ENCODE data around the gene SAMMSON. TPM values are rescaled to one million over a fixed set of nuclear protein-coding genes. Genes with fewer than 3 reads are reported as not detected.

Gene SAMMSON
- total RNA-seq, 2 donors from 2014 or later, result 0.42 TPM; not detected in 1

DNA sequence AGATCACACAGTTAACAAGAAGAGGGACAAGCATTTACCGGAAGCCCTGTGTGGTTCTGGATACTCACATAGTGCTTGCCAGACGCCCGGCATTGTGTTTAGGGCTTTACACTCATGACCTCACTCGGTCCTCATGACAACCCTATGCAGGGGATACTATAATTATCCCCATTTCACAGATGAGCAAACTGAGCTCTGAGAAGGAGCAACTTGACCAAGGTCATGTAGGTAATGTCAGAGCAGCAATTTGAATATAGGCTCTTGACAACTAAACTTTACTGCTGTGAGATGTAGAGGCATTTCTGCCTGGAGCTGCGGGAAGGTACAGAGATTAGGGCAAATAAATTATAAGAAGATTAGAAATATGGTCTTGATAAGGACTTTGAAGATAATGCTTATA lies 70.0 kb downstream of the SAMMSON start:
- Mint-ChIP-seq H3K27me3 (ENCODE audit: insufficient read depth) (no peaks in the 10 kb centered on the region), H3K9me3 (no peaks in the 10 kb centered on the region)

DNA sequence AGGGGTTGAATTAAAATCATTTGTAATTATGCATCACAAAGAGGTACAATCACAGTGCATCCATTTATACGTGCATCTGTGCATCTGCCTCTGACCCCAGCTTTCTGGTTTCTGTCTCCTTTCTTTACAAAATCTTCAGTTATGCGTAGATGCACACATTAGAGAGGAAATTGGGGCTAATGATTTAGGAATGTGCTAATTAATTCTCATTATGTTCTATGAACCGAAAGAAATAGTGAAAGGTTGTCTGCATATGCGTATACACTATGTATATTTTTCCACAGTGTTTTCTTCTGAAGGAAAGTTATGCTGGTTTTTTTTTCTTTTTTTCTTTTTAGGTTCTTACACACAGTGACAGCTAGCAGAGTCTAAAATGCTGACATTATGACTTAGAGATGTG lies 71.6 kb downstream of the SAMMSON start:
- H3K27me3 ChIP-seq (ENCODE audit: control insufficient read depth, insufficient read depth, low read length, poor library complexity, severe bottlenecking), result no peaks in the 10 kb centered on the region
- TF ChIP-seq, protein P1, sequence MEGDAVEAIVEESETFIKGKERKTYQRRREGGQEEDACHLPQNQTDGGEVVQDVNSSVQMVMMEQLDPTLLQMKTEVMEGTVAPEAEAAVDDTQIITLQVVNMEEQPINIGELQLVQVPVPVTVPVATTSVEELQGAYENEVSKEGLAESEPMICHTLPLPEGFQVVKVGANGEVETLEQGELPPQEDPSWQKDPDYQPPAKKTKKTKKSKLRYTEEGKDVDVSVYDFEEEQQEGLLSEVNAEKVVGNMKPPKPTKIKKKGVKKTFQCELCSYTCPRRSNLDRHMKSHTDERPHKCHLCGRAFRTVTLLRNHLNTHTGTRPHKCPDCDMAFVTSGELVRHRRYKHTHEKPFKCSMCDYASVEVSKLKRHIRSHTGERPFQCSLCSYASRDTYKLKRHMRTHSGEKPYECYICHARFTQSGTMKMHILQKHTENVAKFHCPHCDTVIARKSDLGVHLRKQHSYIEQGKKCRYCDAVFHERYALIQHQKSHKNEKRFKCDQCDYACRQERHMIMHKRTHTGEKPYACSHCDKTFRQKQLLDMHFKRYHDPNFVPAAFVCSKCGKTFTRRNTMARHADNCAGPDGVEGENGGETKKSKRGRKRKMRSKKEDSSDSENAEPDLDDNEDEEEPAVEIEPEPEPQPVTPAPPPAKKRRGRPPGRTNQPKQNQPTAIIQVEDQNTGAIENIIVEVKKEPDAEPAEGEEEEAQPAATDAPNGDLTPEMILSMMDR (conservative IDR thresholded peaks at IDR 0.05), result no peak
- H3K4me3 ChIP-seq (ENCODE audit: low read length), result peak overlapping the region; percentile 75
- Mint-ChIP-seq H3K9me3 (no peaks in the 10 kb centered on the region), H3K36me3 (ENCODE audit: low read depth) (no peaks in the 10 kb centered on the region), H3K4me1 (peaks cover 55% of the 10 kb centered on the region), H3K27me3 (ENCODE audit: insufficient read depth) (no peaks in the 10 kb centered on the region), H3K27ac (peak overlapping the region; percentile 96), H3K4me3 (peak overlapping the region; percentile 59)
- WGBS, 2 experiments (ENCODE audit: insufficient coverage in 1 of 2, insufficient read length in 1 of 2), result 55% methylated on average over 4 of the region's 4 CpGs; no CpG with 5 or more reads in 1 of the 2 experiments
- no peaks in the 10 kb centered on the region for H3K36me3 ChIP-seq (ENCODE audit: control insufficient read depth, insufficient read depth, low read length)
- no peak for DNase-seq
- H3K9me3 ChIP-seq (ENCODE audit: control insufficient read depth, low read length), result no peaks in the 10 kb centered on the region
- H3K9ac ChIP-seq (ENCODE audit: extremely low read depth, low read length, poor library complexity, severe bottlenecking), result no peak overlapping the region
- H3K4me1 ChIP-seq (ENCODE audit: control insufficient read depth, insufficient read depth, low read length), result peaks cover 9% of the 10 kb centered on the region
- H3K27ac ChIP-seq (ENCODE audit: low read depth, low read length), result no peak overlapping the region

More for the DNA sequence above, 70.0 kb downstream of the SAMMSON start:
- DNase-seq, result no peak
- TF ChIP-seq, protein P1 (conservative IDR thresholded peaks at IDR 0.05), result no peak
- Histone ChIP-seq H3K9ac (ENCODE audit: extremely low read depth, low read length, poor library complexity, severe bottlenecking) (no peak overlapping the region), H3K4me1 (ENCODE audit: control insufficient read depth, insufficient read depth, low read length) (peaks cover 9% of the 10 kb centered on the region), H3K9me3 (ENCODE audit: control insufficient read depth, low read length) (no peaks in the 10 kb centered on the region), H3K27me3 (ENCODE audit: control insufficient read depth, insufficient read depth, low read length, poor library complexity, severe bottlenecking) (no peaks in the 10 kb centered on the region), H3K36me3 (ENCODE audit: control insufficient read depth, insufficient read depth, low read length) (no peaks in the 10 kb centered on the region), H3K27ac (ENCODE audit: low read depth, low read length) (no peak overlapping the region), H3K4me3 (ENCODE audit: low read length) (no peak overlapping the region)
- Mint-ChIP-seq H3K36me3 (ENCODE audit: low read depth) (no peaks in the 10 kb centered on the region), H3K27ac (no peak overlapping the region), H3K4me3 (no peak overlapping the region), H3K4me1 (peaks cover 43% of the 10 kb centered on the region)
- 93 to 100% methylated on average over 1 to 5 of the region's 5 CpGs for WGBS, 2 experiments (ENCODE audit: insufficient coverage in 1 of 2, insufficient read length in 1 of 2)

DNA sequence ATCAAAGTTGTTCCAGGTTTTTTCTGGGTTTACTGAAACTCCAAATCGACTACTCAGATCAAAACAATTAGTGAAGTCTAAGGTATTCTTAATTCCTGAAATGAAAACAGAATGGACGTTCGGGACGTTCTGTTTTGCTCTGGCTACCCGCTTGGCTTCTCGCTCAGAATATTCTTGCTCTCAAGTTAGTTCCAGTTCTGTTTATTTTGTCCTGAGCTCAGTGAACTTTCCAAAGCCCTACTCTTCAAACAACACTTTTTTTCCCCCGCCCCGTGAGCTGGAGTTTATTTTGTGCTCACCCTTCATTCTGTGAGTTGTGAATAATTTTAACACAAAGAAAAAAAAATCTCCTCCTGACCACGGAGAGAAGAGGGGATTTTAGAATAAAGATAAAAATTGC lies 72.6 kb downstream of the SAMMSON start:
- no peak for DNase-seq
- H3K27ac Mint-ChIP-seq, result peak overlapping the region; percentile 96
- H3K36me3 ChIP-seq (ENCODE audit: control insufficient read depth, insufficient read depth, low read length), result no peaks in the 10 kb centered on the region
- H3K4me1 Mint-ChIP-seq, result peaks cover 60% of the 10 kb centered on the region
- TF ChIP-seq, protein P1 (conservative IDR thresholded peaks at IDR 0.05), result no peak
- WGBS, 2 experiments (ENCODE audit: insufficient coverage in 1 of 2, insufficient read length in 1 of 2), result 13 to 20% methylated on average over 5 to 9 of the region's 9 CpGs
- peak overlapping the region; percentile 34 for H3K9ac ChIP-seq (ENCODE audit: extremely low read depth, low read length, poor library complexity, severe bottlenecking)
- no peak overlapping the region for H3K27ac ChIP-seq (ENCODE audit: low read depth, low read length)
- H3K27me3 ChIP-seq (ENCODE audit: control insufficient read depth, insufficient read depth, low read length, poor library complexity, severe bottlenecking), result no peaks in the 10 kb centered on the region
- H3K27me3 Mint-ChIP-seq (ENCODE audit: insufficient read depth), result no peaks in the 10 kb centered on the region
- H3K36me3 Mint-ChIP-seq (ENCODE audit: low read depth), result no peaks in the 10 kb centered on the region
- no peaks in the 10 kb centered on the region for H3K9me3 ChIP-seq (ENCODE audit: control insufficient read depth, low read length)
- peak overlapping the region; percentile 75 for H3K4me3 ChIP-seq (ENCODE audit: low read length)
- H3K4me3 Mint-ChIP-seq, result peak overlapping the region; percentile 59
- H3K9me3 Mint-ChIP-seq, result peaks cover under 1% of the 10 kb centered on the region
- peaks cover 13% of the 10 kb centered on the region for H3K4me1 ChIP-seq (ENCODE audit: control insufficient read depth, insufficient read depth, low read length)
